Caco-2 (cell line): ENCODE data around the gene ATP1B1. TPM values are rescaled to one million over a fixed set of nuclear protein-coding genes. Genes with fewer than 3 reads are reported as not detected.

Experiments
- BruUV-seq: library from RNA; stranded (reverse); fragments of 400-500 nt; replicated peaks from 2 replicates; lab custom pipeline; 2021; lab: Mats Ljungman, UMichigan
- CTCF ChIA-PET: fragments of 300-600 bp; sonication (Branson Sonifier 250); formaldehyde crosslinking; loops from one replicate; lab custom pipeline; 2022; ENCODE audit warnings: antibody characterized with exemption; lab: Charles Lee
- POLR2A ChIA-PET: fragments of 300-600 bp; sonication (Branson Sonifier 250); formaldehyde crosslinking; loops from one replicate; lab custom pipeline; 2022; ENCODE audit warnings: antibody characterized with exemption; lab: Charles Lee
- DNase-seq, 2 experiments: peaks; one replicate each; pipeline versions ENCODE4 v3.0.0 to v3.0.0-alpha.2; 2020 to 2022
- H3K27me3 ChIP-seq: replicated peaks from 2 replicates; pipeline ENCODE4 v1.6.0; 2011; ENCODE audit warnings: low read length; ENCODE audit not compliant: control insufficient read depth, insufficient read depth
- H3K36me3 ChIP-seq: 2 replicates; pipeline ENCODE4 v1.5.1; 2011; ENCODE audit warnings: low read length; ENCODE audit not compliant: control insufficient read depth, insufficient read depth
- H3K4me1 ChIP-seq: fragments of 250-450 bp; sonication (Bioruptor Pico); 2 replicates; pipeline ENCODE4 v1.5.1; 2020; ENCODE audit warnings: mild to moderate bottlenecking
- H3K4me3 ChIP-seq: 2 replicates; pipeline ENCODE4 v1.5.1; 2011; ENCODE audit warnings: low read depth, mild to moderate bottlenecking, control low read depth, low read length
- H3K9me3 ChIP-seq: fragments of 250-450 bp; sonication (Bioruptor Pico); 2 replicates; pipeline ENCODE4 v1.5.1; 2020; ENCODE audit warnings: mild to moderate bottlenecking, moderate library complexity
- H3K27ac Mint-ChIP-seq: one replicate; pipeline ENCODE4 v1.8.0; 2022; ENCODE audit warnings: mixed read lengths; ENCODE audit not compliant: unreplicated experiment
- H3K27me3 Mint-ChIP-seq: one replicate; pipeline ENCODE4 v1.8.0; 2022; ENCODE audit warnings: mixed read lengths; ENCODE audit not compliant: insufficient read depth, unreplicated experiment
- H3K36me3 Mint-ChIP-seq: one replicate; pipeline ENCODE4 v1.8.0; 2022; ENCODE audit warnings: mild to moderate bottlenecking, mixed read lengths; ENCODE audit not compliant: insufficient read depth, unreplicated experiment
- H3K4me1 Mint-ChIP-seq: one replicate; pipeline ENCODE4 v1.8.0; 2022; ENCODE audit warnings: low read depth, mixed read lengths; ENCODE audit not compliant: unreplicated experiment
- H3K4me3 Mint-ChIP-seq: one replicate; pipeline ENCODE4 v1.8.0; 2022; ENCODE audit warnings: mild to moderate bottlenecking, moderate library complexity, mixed read lengths; ENCODE audit not compliant: unreplicated experiment
- H3K9me3 Mint-ChIP-seq: one replicate; pipeline ENCODE4 v1.8.0; 2022; ENCODE audit warnings: mixed read lengths; ENCODE audit not compliant: unreplicated experiment
- intact Hi-C: fragments of 100-400 bp; cut with micrococcal nuclease; formaldehyde crosslinking; loops from one replicate; pipeline ENCODE4 v1.10.0; 2022; ENCODE audit not compliant: unreplicated experiment
- total RNA-seq: library from RNA; stranded (reverse); gene quantifications from 2 replicates; pipeline ENCODE4 v1.2.3, GENCODE V29; 2022
- TF ChIP-seq, protein P1 (sequence below), 2 experiments: fragments of 200-600 bp in 1 of 2; IDR thresholded peaks; 1 replicate in 1 of 2; 2 replicates in 1 of 2; pipeline versions ENCODE4 v1.5.1 to v1.8.0; 2011 to 2022; ENCODE audit warnings: antibody characterized with exemption in 1 of 2, control low read depth in 1 of 2, inconsistent platforms in 1 of 2, low read depth in 1 of 2, low read length in 1 of 2, mild to moderate bottlenecking in 1 of 2, moderate library complexity in 1 of 2; ENCODE audit not compliant: insufficient read depth in 1 of 2, severe bottlenecking in 1 of 2, unreplicated experiment in 1 of 2

The ATP1B1 gene
- total RNA-seq, 1 experiment from 2014 or later, result 320 TPM

DNA sequence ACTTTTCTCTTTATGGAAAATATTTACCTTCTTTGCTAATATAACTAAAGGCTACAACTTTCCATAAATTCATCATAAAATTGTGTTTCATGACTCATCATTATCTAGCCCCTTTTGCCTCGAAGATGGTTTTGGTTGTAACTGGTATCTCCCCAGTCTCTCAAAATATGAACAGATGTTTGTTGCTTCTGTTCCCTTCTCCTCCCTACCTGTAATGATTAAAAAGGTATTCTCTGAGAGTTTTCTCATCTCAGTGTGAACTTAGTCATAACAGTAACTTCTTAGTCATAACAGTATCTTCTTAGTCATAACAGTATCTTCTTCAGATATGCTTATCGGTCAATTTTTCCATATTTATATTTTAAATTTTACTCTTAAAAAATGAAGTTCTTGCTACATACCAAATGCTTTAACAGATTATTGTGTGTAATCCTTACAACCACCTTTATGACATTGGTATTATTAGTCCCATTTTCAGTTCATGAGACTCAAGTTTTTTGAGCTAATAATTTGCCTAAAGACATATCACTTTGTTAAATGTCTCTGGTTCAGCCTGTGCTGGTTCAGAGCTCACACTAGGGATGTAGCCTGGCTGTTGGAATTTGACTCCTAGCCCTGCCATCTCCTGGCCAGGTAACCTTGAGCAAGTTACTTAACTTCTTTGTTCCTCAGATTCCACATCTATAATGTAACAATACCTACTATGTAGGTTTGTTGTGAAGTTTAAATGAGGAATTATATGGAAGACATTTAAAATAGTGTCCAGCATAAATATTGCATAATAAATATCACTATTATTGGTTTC lies 32.6 kb downstream of the ATP1B1 start:
- no peaks in the 10 kb centered on the region for H3K9me3 Mint-ChIP-seq
- Histone ChIP-seq H3K27me3 (no peaks in the 10 kb centered on the region), H3K9me3 (no peaks in the 10 kb centered on the region), H3K4me1 (no peaks in the 10 kb centered on the region), H3K36me3 (no peaks in the 10 kb centered on the region), H3K4me3 (no peak overlapping the region)
- no peak overlapping the region for H3K4me3 Mint-ChIP-seq
- H3K36me3 Mint-ChIP-seq, result peaks cover 32% of the 10 kb centered on the region
- no peak for DNase-seq
- no peaks in the 10 kb centered on the region for H3K4me1 Mint-ChIP-seq
- TF ChIP-seq, protein P1, sequence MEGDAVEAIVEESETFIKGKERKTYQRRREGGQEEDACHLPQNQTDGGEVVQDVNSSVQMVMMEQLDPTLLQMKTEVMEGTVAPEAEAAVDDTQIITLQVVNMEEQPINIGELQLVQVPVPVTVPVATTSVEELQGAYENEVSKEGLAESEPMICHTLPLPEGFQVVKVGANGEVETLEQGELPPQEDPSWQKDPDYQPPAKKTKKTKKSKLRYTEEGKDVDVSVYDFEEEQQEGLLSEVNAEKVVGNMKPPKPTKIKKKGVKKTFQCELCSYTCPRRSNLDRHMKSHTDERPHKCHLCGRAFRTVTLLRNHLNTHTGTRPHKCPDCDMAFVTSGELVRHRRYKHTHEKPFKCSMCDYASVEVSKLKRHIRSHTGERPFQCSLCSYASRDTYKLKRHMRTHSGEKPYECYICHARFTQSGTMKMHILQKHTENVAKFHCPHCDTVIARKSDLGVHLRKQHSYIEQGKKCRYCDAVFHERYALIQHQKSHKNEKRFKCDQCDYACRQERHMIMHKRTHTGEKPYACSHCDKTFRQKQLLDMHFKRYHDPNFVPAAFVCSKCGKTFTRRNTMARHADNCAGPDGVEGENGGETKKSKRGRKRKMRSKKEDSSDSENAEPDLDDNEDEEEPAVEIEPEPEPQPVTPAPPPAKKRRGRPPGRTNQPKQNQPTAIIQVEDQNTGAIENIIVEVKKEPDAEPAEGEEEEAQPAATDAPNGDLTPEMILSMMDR (IDR thresholded peaks at IDR 0.05; ENCODE audit: insufficient read depth in 1 of 2, low read depth in 1 of 2, low read length in 1 of 2, severe bottlenecking in 1 of 2, unreplicated experiment in 1 of 2), result no peak
- no peak overlapping the region for H3K27ac Mint-ChIP-seq
- intact Hi-C loops, result no loop called here
- CTCF ChIA-PET, result no interaction called here
- no TSS peak for BruUV-seq
- H3K27me3 Mint-ChIP-seq, result no peaks in the 10 kb centered on the region
- POLR2A ChIA-PET, result no interaction called here

DNA sequence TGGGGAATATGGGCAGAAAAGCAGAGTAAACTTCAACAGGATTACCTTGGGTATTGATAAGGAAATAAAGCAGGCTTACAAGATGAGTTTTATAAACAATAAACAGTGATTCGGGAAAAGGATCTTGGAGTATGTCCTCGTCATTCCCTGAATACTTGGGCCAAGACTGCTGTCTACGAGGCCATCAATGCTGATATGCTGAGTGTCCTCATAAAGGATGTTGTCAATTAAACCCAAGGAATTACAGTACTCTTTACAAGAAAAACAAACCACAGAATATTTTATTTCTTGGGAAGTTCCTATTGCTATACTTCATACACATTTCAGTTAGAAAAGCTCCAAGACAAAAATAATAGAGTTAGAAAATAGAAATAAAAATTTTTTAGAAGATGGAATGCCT lies 34.9 kb downstream of the ATP1B1 start:
- intact Hi-C loops, result no loop called here
- Mint-ChIP-seq H3K4me3 (no peak overlapping the region), H3K9me3 (no peaks in the 10 kb centered on the region), H3K4me1 (peaks cover 12% of the 10 kb centered on the region), H3K36me3 (peaks cover 18% of the 10 kb centered on the region), H3K27ac (no peak overlapping the region), H3K27me3 (no peaks in the 10 kb centered on the region)
- TF ChIP-seq, protein P1 (IDR thresholded peaks at IDR 0.05; ENCODE audit: insufficient read depth in 1 of 2, low read depth in 1 of 2, low read length in 1 of 2, severe bottlenecking in 1 of 2, unreplicated experiment in 1 of 2), result no peak
- BruUV-seq, result no TSS peak
- ChIA-PET CTCF (no interaction called here), POLR2A (no interaction called here)
- Histone ChIP-seq H3K4me3 (no peak overlapping the region), H3K4me1 (peaks cover 18% of the 10 kb centered on the region), H3K9me3 (no peaks in the 10 kb centered on the region), H3K27me3 (no peaks in the 10 kb centered on the region), H3K36me3 (no peaks in the 10 kb centered on the region)
- DNase-seq, result no peak

DNA sequence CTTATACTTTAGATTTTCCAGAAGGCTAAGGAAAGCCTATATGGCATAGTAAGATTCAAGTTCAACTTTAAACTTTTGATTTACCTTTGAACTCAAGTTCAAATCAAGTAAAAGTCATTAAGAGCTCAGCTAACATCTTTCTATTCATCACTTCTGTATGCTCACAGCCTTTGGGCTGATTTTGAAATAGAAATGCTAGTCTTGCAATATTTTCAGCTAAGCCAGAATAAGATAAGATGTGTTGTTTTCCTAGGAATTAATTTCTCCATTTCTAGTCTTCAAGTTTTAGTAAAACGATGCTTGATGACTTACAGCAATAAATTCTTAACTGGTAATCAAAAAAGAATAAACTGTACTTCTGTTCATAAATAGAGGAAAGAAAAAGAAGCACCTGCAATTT lies 35.6 kb downstream of the ATP1B1 start:
- BruUV-seq, result no TSS peak
- Mint-ChIP-seq H3K4me1 (peaks cover 16% of the 10 kb centered on the region), H3K27ac (no peak overlapping the region), H3K36me3 (peaks cover 16% of the 10 kb centered on the region), H3K4me3 (no peak overlapping the region), H3K9me3 (no peaks in the 10 kb centered on the region), H3K27me3 (no peaks in the 10 kb centered on the region)
- no peak overlapping the region for H3K4me3 ChIP-seq
- intact Hi-C loops, result no loop called here
- no peaks in the 10 kb centered on the region for H3K9me3 ChIP-seq
- H3K36me3 ChIP-seq, result no peaks in the 10 kb centered on the region
- ChIA-PET CTCF (no interaction called here), POLR2A (no interaction called here)
- no peaks in the 10 kb centered on the region for H3K27me3 ChIP-seq
- TF ChIP-seq, protein P1 (IDR thresholded peaks at IDR 0.05; ENCODE audit: insufficient read depth in 1 of 2, low read depth in 1 of 2, low read length in 1 of 2, severe bottlenecking in 1 of 2, unreplicated experiment in 1 of 2), result no peak
- H3K4me1 ChIP-seq, result peaks cover 26% of the 10 kb centered on the region
- DNase-seq, result no peak
